ENCODE results near the gene SLC30A4.

GRCh38 chr15:45527086-45527485 lies 4.5 kb upstream of the SLC30A4 start:
- TF ChIP-seq REST (IDR thresholded peaks at IDR 0.05; ENCODE audit: unreplicated experiment) (no peak), EZH2phosphoT487 (IDR thresholded peaks at IDR 0.05; ENCODE audit: unreplicated experiment) (no peak), EZH2 (IDR thresholded peaks at IDR 0.05; ENCODE audit: low read depth, unreplicated experiment) (no peak), POLR2AphosphoS5 (IDR thresholded peaks at IDR 0.05; ENCODE audit: low read depth) (no peak), ZNF462 (CRISPR knock-in tag; IDR thresholded peaks at IDR 0.05) (no peak), CREB1 (CRISPR knock-in tag; IDR thresholded peaks at IDR 0.05; ENCODE audit: low read depth) (no peak)
- TF ChIP-seq, protein P1, sequence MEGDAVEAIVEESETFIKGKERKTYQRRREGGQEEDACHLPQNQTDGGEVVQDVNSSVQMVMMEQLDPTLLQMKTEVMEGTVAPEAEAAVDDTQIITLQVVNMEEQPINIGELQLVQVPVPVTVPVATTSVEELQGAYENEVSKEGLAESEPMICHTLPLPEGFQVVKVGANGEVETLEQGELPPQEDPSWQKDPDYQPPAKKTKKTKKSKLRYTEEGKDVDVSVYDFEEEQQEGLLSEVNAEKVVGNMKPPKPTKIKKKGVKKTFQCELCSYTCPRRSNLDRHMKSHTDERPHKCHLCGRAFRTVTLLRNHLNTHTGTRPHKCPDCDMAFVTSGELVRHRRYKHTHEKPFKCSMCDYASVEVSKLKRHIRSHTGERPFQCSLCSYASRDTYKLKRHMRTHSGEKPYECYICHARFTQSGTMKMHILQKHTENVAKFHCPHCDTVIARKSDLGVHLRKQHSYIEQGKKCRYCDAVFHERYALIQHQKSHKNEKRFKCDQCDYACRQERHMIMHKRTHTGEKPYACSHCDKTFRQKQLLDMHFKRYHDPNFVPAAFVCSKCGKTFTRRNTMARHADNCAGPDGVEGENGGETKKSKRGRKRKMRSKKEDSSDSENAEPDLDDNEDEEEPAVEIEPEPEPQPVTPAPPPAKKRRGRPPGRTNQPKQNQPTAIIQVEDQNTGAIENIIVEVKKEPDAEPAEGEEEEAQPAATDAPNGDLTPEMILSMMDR (conservative IDR thresholded peaks at IDR 0.05; ENCODE audit: low read depth in 2 of 2): no peak

All from GM23338 (cell line).